ENCODE measurements around the gene SNRPD3.
"Not testable (repeated sequence)": the region's sequence is repeated elsewhere in the genome, so short reads cannot be mapped to it uniquely, and the experiment has no call there.

DNA sequence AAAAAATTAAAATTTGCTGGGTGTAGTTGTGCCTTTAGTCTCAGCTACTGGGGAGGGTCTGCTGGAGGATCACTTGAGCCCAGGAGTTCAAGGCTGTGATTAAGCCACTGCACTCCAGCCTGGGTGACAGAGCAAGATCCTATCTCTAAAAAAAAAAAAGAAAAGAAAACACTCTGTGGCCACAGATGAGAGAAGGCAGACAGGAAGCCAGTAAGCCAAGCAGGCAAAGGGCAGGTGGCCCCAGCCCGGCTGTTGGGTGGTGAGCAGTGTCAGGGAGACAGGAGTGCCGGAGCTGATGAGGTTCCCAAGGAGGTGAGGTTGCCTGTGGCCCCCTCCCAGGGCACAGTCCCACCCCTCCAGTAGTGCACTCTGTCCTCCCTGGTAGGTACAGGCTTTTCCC lies 66.8 kb downstream of the SNRPD3 start:
- TF ChIP-seq, protein P1, sequence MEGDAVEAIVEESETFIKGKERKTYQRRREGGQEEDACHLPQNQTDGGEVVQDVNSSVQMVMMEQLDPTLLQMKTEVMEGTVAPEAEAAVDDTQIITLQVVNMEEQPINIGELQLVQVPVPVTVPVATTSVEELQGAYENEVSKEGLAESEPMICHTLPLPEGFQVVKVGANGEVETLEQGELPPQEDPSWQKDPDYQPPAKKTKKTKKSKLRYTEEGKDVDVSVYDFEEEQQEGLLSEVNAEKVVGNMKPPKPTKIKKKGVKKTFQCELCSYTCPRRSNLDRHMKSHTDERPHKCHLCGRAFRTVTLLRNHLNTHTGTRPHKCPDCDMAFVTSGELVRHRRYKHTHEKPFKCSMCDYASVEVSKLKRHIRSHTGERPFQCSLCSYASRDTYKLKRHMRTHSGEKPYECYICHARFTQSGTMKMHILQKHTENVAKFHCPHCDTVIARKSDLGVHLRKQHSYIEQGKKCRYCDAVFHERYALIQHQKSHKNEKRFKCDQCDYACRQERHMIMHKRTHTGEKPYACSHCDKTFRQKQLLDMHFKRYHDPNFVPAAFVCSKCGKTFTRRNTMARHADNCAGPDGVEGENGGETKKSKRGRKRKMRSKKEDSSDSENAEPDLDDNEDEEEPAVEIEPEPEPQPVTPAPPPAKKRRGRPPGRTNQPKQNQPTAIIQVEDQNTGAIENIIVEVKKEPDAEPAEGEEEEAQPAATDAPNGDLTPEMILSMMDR (IDR thresholded peaks at IDR 0.05): not testable (repeated sequence)
- not testable (repeated sequence) for TF ChIP-seq POLR2A (IDR thresholded peaks at IDR 0.05)
